Memory B cell (primary cell): ENCODE data around the gene PNMA8A.

ENCODE experiments used
- ATAC-seq: fragments of 150-1000 bp; cut with Tn5 transposase; 2 replicates; pipeline ENCODE4 v1.10.0; 2021; ENCODE audit warnings: low read depth, mild to moderate bottlenecking, moderate library complexity
- DNase-seq, 2 donors: peaks; one replicate each; pipeline ENCODE4 v3.0.0; 2022; ENCODE audit warnings: low spot score in 2 of 2
- H3K27ac Mint-ChIP-seq: one replicate; pipeline ENCODE4 v1.8.0; 2022; ENCODE audit warnings: mild to moderate bottlenecking, moderate library complexity, mixed read lengths
- H3K27me3 Mint-ChIP-seq: one replicate; pipeline ENCODE4 v1.8.0; 2022; ENCODE audit warnings: mixed read lengths
- H3K36me3 Mint-ChIP-seq: one replicate; pipeline ENCODE4 v1.8.0; 2022; ENCODE audit warnings: mild to moderate bottlenecking, mixed read lengths
- H3K4me1 Mint-ChIP-seq: one replicate; pipeline ENCODE4 v1.8.0; 2022; ENCODE audit warnings: mixed read lengths
- H3K4me3 Mint-ChIP-seq: one replicate; pipeline ENCODE4 v1.8.0; 2022; ENCODE audit warnings: mild to moderate bottlenecking, moderate library complexity, mixed read lengths
- H3K9me3 Mint-ChIP-seq: one replicate; pipeline ENCODE4 v1.8.0; 2022; ENCODE audit warnings: mixed read lengths

PNMA8A gene, protein sequence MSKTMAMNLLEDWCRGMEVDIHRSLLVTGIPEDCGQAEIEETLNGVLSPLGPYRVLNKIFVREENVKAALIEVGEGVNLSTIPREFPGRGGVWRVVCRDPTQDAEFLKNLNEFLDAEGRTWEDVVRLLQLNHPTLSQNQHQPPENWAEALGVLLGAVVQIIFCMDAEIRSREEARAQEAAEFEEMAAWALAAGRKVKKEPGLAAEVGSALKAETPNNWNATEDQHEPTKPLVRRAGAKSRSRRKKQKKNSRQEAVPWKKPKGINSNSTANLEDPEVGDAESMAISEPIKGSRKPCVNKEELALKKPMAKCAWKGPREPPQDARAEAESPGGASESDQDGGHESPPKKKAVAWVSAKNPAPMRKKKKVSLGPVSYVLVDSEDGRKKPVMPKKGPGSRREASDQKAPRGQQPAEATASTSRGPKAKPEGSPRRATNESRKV

DNA sequence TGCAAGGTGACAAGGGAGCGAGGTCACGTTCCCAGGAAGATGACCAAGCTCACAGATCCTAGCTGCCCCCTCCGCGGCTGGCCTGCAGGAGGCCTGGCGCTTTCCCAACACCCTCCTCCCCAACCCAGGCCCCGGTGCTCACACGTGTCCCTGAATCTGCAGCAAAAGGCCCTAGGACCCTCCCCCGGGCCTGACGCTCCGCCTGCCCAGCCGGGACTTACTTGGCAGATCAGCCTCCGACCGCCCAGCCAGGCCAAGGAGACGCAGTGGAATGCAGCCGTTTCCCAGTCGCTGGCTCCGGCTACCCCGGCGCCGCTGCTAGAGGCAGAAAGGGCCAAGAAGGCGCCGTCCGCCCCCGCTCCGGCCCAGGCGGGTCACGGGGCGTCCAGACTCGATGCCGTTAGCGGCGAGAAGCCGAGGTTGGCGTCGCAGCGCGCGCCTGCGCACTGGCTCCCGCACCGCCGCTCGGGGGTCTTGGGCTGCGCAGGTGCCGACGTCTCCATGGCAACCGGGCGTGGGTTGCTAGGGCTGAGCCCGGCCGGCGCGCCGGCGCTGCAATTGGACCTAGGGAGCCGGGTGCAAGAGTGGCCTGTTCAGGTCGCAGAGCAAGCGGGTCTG, at the start of gene PNMA8A:
Gene PNMA8A, minus strand, starts transcription at position 448 of the 618 bp plus-strand sequence. CDS start 528 bp downstream, outside the sequence.
- Mint-ChIP-seq H3K36me3 (no peaks in the 10 kb centered on the region), H3K4me1 (peaks cover 6% of the 10 kb centered on the region), H3K9me3 (no peaks in the 10 kb centered on the region), H3K4me3 (no peak within 1 kb of the TSS), H3K27me3 (peaks cover 21% of the 10 kb centered on the region), H3K27ac (no peak within 1 kb of the TSS)
- ATAC-seq (no peak), DNase-seq (no peak)

DNA sequence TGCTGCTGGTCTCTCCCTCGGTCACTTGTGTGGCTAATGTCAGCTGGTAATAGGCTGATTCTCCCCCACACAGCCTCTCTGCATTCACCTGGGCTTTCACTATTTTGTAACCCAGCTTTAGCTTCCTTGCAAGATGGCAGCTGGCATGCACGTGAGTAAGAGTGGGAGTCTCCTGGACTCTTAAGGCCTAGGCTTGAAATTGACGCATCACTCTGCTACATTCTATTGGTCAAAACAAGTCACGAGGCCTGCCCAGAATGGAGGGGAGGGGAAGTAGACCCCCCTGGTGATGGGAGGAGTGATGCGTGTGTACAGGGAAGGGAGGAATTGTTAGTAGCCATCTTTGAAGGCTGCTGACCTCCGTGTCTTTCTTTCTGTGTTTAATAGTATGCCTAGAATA, 49.3 kb upstream of the PNMA8A start:
- Mint-ChIP-seq H3K36me3 (no peaks in the 10 kb centered on the region), H3K4me3 (no peak overlapping the region), H3K4me1 (peaks cover 8% of the 10 kb centered on the region), H3K9me3 (no peaks in the 10 kb centered on the region), H3K27me3 (peaks cover 3% of the 10 kb centered on the region), H3K27ac (no peak overlapping the region)
- no peak for DNase-seq
- no peak for ATAC-seq

DNA sequence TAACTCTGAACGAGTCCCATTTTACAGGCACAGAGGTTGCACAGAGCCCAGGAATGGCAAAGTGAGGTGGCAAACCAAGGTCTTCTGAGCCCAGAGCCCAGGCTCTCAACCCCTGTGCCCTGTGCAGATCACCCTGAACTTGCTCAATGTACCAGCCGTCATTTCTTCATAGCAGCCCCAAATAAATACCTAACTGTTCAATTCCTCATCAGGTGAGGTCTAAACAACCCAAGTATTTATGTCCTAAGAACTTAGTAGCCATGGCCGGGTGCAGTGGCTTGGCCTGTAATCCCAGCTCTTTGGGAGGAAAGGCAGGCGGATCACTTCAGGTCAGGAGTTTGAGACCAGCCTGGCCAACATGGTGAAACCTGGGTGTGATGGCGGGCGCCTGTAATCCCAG, 46.1 kb upstream of the PNMA8A start:
- Mint-ChIP-seq H3K4me1 (peaks cover 6% of the 10 kb centered on the region), H3K9me3 (no peaks in the 10 kb centered on the region), H3K27ac (no peak overlapping the region), H3K36me3 (no peaks in the 10 kb centered on the region), H3K4me3 (no peak overlapping the region), H3K27me3 (peaks cover 13% of the 10 kb centered on the region)
- ATAC-seq (no peak), DNase-seq (no peak)

DNA sequence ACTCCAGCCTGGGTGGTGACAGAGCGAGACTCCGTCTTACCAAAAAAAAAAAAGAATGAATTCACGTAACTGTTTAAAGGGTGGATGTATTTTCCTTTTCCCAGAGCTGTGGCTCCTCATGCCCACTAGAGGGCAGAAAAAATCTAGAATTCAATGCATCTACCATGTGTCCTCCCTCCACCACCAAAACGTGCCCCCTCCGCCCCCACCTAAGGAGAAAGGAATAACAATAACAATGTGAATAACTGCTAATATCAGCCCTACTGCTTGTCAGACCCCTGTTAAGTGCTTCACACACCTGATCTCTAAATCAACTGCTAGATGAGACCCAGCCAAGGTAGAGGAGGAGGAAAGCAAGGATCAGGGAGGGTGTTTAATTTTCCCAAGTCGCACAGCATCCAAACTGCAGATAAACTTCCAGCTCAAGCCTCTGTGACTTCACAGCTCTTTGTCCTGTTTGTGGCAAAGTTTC, 44.6 kb upstream of the PNMA8A start:
- no peak overlapping the region for H3K27ac Mint-ChIP-seq
- peaks cover 18% of the 10 kb centered on the region for H3K27me3 Mint-ChIP-seq
- ATAC-seq (peak; percentile 46), DNase-seq (no peak)
- H3K9me3 Mint-ChIP-seq: peaks cover 2% of the 10 kb centered on the region
- no peaks in the 10 kb centered on the region for H3K36me3 Mint-ChIP-seq
- H3K4me1 Mint-ChIP-seq: peaks cover 6% of the 10 kb centered on the region
- H3K4me3 Mint-ChIP-seq: no peak overlapping the region

DNA sequence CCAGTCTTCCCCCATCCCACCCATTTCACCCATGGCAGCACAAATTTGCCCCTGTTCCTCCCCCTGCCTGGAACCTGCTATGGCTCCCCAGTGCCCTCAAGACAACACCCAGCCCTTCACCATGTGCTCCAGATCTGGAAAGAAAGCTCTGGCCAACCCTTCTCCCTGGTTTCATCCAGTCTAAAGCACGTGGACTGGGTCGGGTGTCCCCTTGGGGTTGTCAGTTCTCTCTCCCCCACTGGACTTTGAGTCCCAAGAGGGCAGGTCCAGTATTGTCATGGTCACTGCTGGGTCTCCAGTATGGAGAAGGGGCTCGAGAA, 43.9 kb upstream of the PNMA8A start:
- ATAC-seq (no peak), DNase-seq (no peak)
- peaks cover 3% of the 10 kb centered on the region for H3K9me3 Mint-ChIP-seq
- no peaks in the 10 kb centered on the region for H3K36me3 Mint-ChIP-seq
- H3K4me3 Mint-ChIP-seq: no peak overlapping the region
- peaks cover 6% of the 10 kb centered on the region for H3K4me1 Mint-ChIP-seq
- no peak overlapping the region for H3K27ac Mint-ChIP-seq
- H3K27me3 Mint-ChIP-seq: peaks cover 19% of the 10 kb centered on the region

DNA sequence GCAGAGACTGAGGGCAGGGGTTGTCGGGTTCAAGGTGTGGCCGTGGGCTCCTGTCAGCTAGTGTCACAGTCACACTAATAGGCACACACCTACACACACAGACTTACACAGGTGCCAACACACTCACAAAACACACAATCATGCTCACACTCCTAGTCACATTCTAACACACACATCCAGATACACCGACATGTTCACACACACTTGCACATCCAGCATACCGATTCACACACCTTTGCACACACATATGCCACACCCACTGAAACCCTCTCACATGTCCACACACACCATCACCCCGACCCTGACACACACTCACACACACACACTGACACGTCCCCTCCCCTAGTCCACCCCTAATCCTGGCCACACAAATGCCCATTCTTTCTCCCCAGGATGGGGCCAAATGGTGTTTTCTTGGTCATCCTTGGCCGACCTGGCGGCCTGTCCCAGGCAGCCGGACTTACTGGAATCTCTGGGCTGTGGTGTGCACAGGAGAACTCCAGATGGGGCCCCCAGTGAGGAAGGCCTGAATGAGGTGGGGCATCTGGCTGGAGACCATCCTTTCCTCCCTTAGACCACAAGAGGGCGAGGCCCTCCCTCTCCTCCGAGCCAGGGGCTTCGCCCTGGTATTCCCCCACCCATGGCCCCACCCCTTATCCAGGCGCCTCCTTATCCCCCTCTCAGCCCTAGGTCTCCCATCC, 43.4 kb upstream of the PNMA8A start:
- no peak for DNase-seq
- Mint-ChIP-seq H3K36me3 (no peaks in the 10 kb centered on the region), H3K9me3 (peaks cover 3% of the 10 kb centered on the region), H3K4me3 (no peak overlapping the region), H3K4me1 (peaks cover 6% of the 10 kb centered on the region), H3K27me3 (peaks cover 19% of the 10 kb centered on the region), H3K27ac (no peak overlapping the region)
- no peak for ATAC-seq

DNA sequence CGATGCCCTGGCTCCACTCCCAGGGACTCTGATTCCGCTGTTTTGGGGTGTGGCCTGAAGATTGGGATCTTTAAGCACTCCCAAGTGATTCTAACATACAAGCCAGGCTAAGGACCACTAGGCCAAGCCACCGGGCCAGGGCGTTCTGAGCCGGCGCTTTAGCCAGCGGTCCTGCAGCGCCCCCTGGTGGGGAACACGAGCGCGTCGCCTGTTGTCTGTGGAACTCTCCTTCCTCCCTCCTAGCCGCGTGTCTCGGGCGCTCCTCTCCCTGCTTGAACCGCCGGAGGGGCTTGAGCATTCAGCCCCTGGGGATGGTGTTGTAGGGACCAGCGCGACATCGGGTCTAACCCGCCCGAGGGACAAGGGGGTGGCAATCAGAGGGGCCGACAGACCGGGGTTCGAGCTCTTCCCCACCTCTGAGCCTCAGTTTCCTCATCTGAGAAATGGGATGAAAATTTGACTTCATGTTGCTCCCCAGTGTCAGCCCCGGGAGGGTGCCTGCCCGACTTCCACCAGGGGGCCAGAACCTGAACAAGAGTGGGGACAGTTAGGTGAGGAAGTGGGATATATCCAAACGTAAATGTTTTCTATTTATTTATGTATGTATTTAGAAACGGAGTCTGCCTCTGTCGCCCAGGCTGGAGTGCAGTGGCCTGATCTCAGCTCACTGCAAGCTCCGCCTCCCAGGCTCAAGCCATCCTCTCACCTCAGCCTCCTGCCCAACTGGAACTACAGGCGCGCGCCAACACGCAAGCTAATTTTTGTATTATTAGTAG, 42.3 kb upstream of the PNMA8A start:
- Mint-ChIP-seq H3K36me3 (no peaks in the 10 kb centered on the region), H3K9me3 (peaks cover 3% of the 10 kb centered on the region), H3K4me3 (no peak overlapping the region), H3K27me3 (peaks cover 22% of the 10 kb centered on the region), H3K4me1 (peaks cover 6% of the 10 kb centered on the region), H3K27ac (no peak overlapping the region)
- ATAC-seq (peak; percentile 67), DNase-seq (peak; percentile 62 to 86)

DNA sequence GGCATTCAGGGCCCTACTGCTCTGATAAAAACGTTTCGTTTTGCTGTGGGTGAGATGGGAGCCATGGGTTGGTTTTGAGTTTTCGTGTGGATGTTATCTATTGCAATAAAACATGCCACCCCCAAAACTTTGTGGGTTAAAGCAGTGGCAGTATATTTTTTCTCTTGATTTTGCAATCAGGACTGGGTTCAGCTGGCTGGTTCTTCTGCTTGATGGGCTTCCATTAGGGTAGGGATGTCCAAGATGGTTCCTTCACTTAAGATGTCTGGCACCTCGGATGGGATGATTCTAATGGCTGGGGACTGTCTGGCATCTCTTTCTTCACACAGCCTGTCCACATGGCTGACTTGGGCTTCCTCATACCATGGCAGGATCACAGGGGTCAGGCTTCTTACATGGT, 39.9 kb upstream of the PNMA8A start:
- peaks cover 3% of the 10 kb centered on the region for H3K9me3 Mint-ChIP-seq
- H3K27ac Mint-ChIP-seq: no peak overlapping the region
- H3K4me3 Mint-ChIP-seq: no peak overlapping the region
- ATAC-seq (no peak), DNase-seq (no peak)
- H3K27me3 Mint-ChIP-seq: peaks cover 26% of the 10 kb centered on the region
- no peaks in the 10 kb centered on the region for H3K36me3 Mint-ChIP-seq
- H3K4me1 Mint-ChIP-seq: peaks cover 6% of the 10 kb centered on the region

DNA sequence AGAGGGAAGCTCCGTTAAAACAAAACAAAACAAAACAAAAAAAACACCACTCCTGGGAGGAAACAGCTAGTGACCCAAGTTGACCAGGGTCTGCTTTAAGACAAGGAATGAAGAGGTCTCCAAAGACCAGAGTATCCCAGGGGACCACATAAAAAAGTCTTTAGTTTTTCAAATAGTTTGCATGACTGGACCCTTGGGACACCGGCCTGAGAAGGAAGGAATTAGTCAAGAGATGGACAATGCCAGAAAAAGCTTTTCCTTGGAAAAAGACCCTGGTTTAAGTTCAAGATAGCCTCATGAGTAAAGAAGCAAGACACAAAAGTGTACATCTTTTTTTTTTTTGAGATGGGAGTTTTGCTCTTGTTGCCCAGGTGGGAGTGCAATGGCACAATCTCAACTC, 36.8 kb upstream of the PNMA8A start:
- ATAC-seq (no peak), DNase-seq (no peak)
- H3K27ac Mint-ChIP-seq: no peak overlapping the region
- peaks cover 19% of the 10 kb centered on the region for H3K27me3 Mint-ChIP-seq
- peaks cover 3% of the 10 kb centered on the region for H3K4me1 Mint-ChIP-seq
- no peak overlapping the region for H3K4me3 Mint-ChIP-seq
- no peaks in the 10 kb centered on the region for H3K36me3 Mint-ChIP-seq
- H3K9me3 Mint-ChIP-seq: peaks cover 3% of the 10 kb centered on the region

DNA sequence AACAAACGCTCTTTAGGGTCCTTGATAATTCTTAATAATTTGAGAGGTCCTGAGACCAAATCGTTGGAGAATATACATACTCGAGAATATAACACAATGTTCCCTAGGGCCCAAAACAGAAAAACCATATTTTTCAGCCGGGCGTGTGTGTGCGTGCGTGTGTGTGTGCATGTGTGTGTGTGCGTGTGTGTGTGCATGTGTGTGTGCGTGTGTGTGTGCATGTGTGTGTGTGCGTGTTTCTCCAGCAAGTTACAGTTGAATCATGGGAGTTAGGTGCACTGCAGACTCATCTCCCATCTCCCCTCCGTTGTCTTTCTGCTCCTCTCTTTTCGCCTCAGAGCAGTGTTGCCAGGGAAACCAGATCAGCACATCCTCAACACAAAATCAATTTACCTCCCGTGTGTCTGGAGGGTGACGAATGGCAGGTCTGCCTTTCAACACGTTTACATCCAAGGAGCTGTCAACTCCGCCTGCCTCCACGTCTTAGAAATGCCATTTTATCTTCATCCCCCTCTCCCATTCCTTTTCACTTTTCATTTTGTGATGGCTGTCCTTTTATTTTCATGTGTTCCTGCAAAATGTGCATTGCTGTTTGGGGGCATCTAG, 32.6 kb upstream of the PNMA8A start:
- H3K4me1 Mint-ChIP-seq: peaks cover 4% of the 10 kb centered on the region
- no peak for ATAC-seq
- H3K27me3 Mint-ChIP-seq: peaks cover 18% of the 10 kb centered on the region
- DNase-seq: no peak
- H3K4me3 Mint-ChIP-seq: no peak overlapping the region
- no peaks in the 10 kb centered on the region for H3K9me3 Mint-ChIP-seq
- no peak overlapping the region for H3K27ac Mint-ChIP-seq
- no peaks in the 10 kb centered on the region for H3K36me3 Mint-ChIP-seq

DNA sequence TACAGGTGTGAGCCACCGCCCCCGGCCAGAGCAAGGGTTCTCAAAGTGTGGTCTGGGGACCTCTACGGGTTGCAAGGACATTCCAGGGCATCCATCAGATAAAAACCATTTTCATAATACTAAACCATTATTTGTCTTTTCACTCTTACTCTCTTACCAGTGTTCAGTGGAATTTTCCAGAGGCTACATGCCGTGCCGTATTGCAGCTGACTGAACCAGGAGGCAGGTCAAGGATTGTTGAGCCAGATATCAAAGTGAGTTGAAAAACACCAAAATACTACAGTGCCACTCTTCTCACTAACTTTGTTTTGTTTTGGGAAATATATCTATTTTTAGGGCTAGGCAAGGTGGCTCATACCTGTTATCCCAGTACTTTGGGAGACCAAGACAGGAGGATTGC, 31.5 kb upstream of the PNMA8A start:
- Mint-ChIP-seq H3K9me3 (no peaks in the 10 kb centered on the region), H3K4me1 (peaks cover 5% of the 10 kb centered on the region), H3K36me3 (no peaks in the 10 kb centered on the region), H3K4me3 (no peak overlapping the region), H3K27me3 (peaks cover 18% of the 10 kb centered on the region), H3K27ac (no peak overlapping the region)
- DNase-seq (no peak), ATAC-seq (no peak)

DNA sequence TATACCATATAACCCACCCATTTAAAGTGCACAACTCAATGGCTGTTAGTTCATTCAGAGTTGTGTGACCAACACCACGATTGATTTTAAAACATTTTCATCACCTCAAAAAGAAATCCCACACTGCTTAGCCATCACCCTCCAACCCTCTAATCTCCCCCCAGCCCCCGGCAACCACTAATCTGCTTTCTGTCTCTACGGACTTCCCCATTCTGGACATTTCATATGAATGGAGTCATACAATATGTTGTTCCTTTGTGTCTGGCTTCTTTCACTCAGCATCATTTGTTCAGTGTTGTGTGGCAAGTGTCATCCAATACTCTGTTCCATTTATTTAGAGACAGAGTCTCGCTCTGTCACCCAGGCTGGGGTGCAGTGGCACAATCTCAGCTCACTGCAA, 28.3 kb upstream of the PNMA8A start:
- H3K9me3 Mint-ChIP-seq: no peaks in the 10 kb centered on the region
- DNase-seq (no peak), ATAC-seq (no peak)
- H3K27me3 Mint-ChIP-seq: peaks cover 14% of the 10 kb centered on the region
- H3K27ac Mint-ChIP-seq: no peak overlapping the region
- H3K4me3 Mint-ChIP-seq: no peak overlapping the region
- H3K36me3 Mint-ChIP-seq: no peaks in the 10 kb centered on the region
- peaks cover 5% of the 10 kb centered on the region for H3K4me1 Mint-ChIP-seq

DNA sequence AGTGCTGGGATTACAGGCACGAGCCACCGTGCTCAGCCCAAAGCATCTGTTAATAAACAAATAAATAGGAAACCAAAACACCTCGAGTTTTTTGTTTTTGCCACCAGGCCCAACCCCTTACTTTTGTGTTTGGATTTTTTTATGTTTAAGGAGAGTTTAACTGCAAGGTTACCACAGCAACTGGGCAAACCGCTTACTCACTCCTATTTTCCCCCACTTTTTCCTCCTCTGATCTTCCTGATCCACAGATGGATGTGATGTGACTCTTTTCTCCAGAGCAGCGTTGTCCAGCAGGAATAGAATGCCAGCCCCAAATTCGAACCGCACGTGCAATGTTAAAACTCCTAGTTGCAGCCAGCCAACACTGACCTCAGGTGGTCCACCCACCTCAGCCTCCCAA, 26.4 kb upstream of the PNMA8A start:
- Mint-ChIP-seq H3K4me3 (no peak overlapping the region), H3K27me3 (peaks cover 25% of the 10 kb centered on the region), H3K4me1 (peaks cover 15% of the 10 kb centered on the region), H3K36me3 (no peaks in the 10 kb centered on the region), H3K27ac (no peak overlapping the region), H3K9me3 (no peaks in the 10 kb centered on the region)
- no peak for DNase-seq
- no peak for ATAC-seq
